Loucy (cell line): Measurements from ENCODE around the gene ZBTB20.

Experiments used
- H2AFZ ChIP-seq: fragments of 200-600 bp; sonication (generic); 2 replicates; pipeline ENCODE4 v1.6.0; 2016; ENCODE audit warnings: antibody characterized with exemption, mild to moderate bottlenecking, low read length, moderate library complexity
- H3F3A ChIP-seq: fragments of 200-600 bp; 2 replicates; pipeline ENCODE4 v1.6.0; 2016; ENCODE audit warnings: antibody characterized with exemption, low read depth, mild to moderate bottlenecking
- H3K27me3 ChIP-seq: fragments of 200-600 bp; sonication (generic); 2 replicates; pipeline ENCODE4 v1.6.1; 2014; ENCODE audit warnings: low read length, mild to moderate bottlenecking; ENCODE audit not compliant: insufficient read depth, poor library complexity, severe bottlenecking
- H3K36me3 ChIP-seq: fragments of 200-600 bp; sonication (generic); 2 replicates; pipeline ENCODE4 v1.6.1; 2016; ENCODE audit warnings: low read length; ENCODE audit not compliant: insufficient read depth
- H3K4me1 ChIP-seq: fragments of 200-600 bp; sonication (generic); 2 replicates; pipeline ENCODE4 v1.5.1; 2014; ENCODE audit warnings: low read length, mild to moderate bottlenecking; ENCODE audit not compliant: insufficient read depth, poor library complexity, severe bottlenecking
- H3K4me2 ChIP-seq: fragments of 200-600 bp; sonication (generic); 2 replicates; pipeline ENCODE4 v1.6.0; 2014; ENCODE audit warnings: antibody characterized with exemption, low read length, low read depth, mild to moderate bottlenecking; ENCODE audit not compliant: poor library complexity, severe bottlenecking
- H3K4me3 ChIP-seq: fragments of 200-600 bp; sonication (generic); 2 replicates; pipeline ENCODE4 v1.5.1; 2014; ENCODE audit warnings: low read length, mild to moderate bottlenecking, mixed read lengths; ENCODE audit not compliant: poor library complexity, severe bottlenecking
- H3K79me2 ChIP-seq: fragments of 200-600 bp; sonication (generic); 2 replicates; pipeline ENCODE4 v1.6.1; 2014; ENCODE audit warnings: low read length; ENCODE audit not compliant: insufficient read depth
- H3K9ac ChIP-seq: fragments of 200-600 bp; sonication (generic); 2 replicates; pipeline ENCODE4 v1.6.0; 2014; ENCODE audit warnings: mild to moderate bottlenecking, low read depth, low read length, moderate library complexity; ENCODE audit not compliant: poor library complexity, severe bottlenecking
- H3K9me2 ChIP-seq: fragments of 200-600 bp; sonication (generic); replicated peaks from 2 replicates; pipeline ENCODE4 v1.6.1; 2016; ENCODE audit warnings: low read depth, low read length, mixed read lengths
- H3K9me3 ChIP-seq: fragments of 200-600 bp; sonication (generic); 2 replicates; pipeline ENCODE4 v1.6.1; 2014; ENCODE audit warnings: mild to moderate bottlenecking, antibody characterized with exemption, low read length, low read depth; ENCODE audit not compliant: insufficient read depth
- H4K20me1 ChIP-seq: fragments of 200-600 bp; sonication (generic); 2 replicates; pipeline ENCODE4 v1.6.0; 2014; ENCODE audit warnings: antibody characterized with exemption, low read length, mild to moderate bottlenecking; ENCODE audit not compliant: insufficient read depth, poor library complexity, severe bottlenecking
- EZH2phosphoT487 ChIP-seq: fragments of 200-600 bp; IDR thresholded peaks from 2 replicates; pipeline ENCODE4 v1.6.1; 2018; ENCODE audit warnings: antibody characterized with exemption, mild to moderate bottlenecking, moderate library complexity, borderline replicate concordance
- TF ChIP-seq, protein P1 (sequence below): fragments of 200-600 bp; sonication (generic); conservative IDR thresholded peaks from 2 replicates; pipeline ENCODE4 v1.5.1; 2014; ENCODE audit warnings: mild to moderate bottlenecking, antibody characterized with exemption, low read length

Gene ZBTB20

DNA sequence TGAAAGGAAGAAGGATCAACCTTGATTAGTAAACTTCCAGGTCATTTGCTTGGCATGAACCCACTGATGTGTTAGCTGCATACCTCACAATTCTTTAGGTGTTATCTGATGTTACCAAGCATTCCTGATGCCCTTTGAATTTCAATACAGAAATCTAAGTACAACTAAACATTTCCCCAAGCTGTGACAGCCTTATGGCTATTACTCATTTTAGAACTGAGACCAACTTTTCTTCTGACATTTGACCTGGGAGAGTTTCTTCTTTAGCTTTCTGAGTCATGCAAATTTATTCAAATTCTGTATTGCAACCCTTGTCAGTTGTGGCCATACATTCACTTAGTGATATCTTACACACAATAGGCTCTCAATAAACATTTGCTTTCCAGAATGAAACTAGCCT lies 729.0 kb downstream of the ZBTB20 start:
- Histone ChIP-seq H3K27me3 (no peaks in the 10 kb centered on the region), H2AFZ (no peak overlapping the region), H3K4me1 (no peaks in the 10 kb centered on the region), H3F3A (no peaks in the 10 kb centered on the region), H3K36me3 (no peaks in the 10 kb centered on the region), H3K4me2 (no peak overlapping the region), H3K9me2 (no peaks in the 10 kb centered on the region), H3K79me2 (no peaks in the 10 kb centered on the region), H3K9ac (no peak overlapping the region), H4K20me1 (peaks cover 6% of the 10 kb centered on the region), H3K9me3 (no peaks in the 10 kb centered on the region), H3K4me3 (no peak overlapping the region)
- TF ChIP-seq, protein P1, sequence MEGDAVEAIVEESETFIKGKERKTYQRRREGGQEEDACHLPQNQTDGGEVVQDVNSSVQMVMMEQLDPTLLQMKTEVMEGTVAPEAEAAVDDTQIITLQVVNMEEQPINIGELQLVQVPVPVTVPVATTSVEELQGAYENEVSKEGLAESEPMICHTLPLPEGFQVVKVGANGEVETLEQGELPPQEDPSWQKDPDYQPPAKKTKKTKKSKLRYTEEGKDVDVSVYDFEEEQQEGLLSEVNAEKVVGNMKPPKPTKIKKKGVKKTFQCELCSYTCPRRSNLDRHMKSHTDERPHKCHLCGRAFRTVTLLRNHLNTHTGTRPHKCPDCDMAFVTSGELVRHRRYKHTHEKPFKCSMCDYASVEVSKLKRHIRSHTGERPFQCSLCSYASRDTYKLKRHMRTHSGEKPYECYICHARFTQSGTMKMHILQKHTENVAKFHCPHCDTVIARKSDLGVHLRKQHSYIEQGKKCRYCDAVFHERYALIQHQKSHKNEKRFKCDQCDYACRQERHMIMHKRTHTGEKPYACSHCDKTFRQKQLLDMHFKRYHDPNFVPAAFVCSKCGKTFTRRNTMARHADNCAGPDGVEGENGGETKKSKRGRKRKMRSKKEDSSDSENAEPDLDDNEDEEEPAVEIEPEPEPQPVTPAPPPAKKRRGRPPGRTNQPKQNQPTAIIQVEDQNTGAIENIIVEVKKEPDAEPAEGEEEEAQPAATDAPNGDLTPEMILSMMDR, result no peak
- TF ChIP-seq EZH2phosphoT487, result no peak

DNA sequence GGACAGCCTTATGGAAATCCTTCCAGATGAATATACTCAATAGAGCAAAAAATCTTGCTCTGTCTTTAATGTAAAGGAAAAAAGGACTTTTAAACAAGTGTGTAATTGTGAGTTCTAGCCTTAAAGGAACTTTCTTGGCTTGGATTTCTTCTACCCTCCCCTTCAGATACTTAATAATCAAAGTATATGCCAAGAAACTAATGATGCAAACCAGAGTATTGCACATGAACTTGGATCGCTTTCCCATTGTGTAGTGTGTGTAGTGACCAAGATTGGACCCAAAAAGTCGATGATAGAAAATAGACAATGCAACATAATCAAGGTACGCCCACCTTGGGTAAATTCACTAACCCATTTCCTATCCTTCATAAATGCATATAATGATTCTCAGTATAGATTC lies 729.4 kb downstream of the ZBTB20 start:
- Histone ChIP-seq H3K79me2 (no peaks in the 10 kb centered on the region), H3K9ac (no peak overlapping the region), H3K36me3 (no peaks in the 10 kb centered on the region), H3K9me2 (no peaks in the 10 kb centered on the region), H3K9me3 (no peaks in the 10 kb centered on the region), H3F3A (no peaks in the 10 kb centered on the region), H3K27me3 (no peaks in the 10 kb centered on the region), H2AFZ (no peak overlapping the region), H3K4me2 (no peak overlapping the region), H4K20me1 (peaks cover 6% of the 10 kb centered on the region), H3K4me3 (no peak overlapping the region), H3K4me1 (no peaks in the 10 kb centered on the region)
- TF ChIP-seq, protein P1, result no peak
- TF ChIP-seq EZH2phosphoT487, result no peak

- no peaks in the 10 kb centered on the region for H3K79me2 ChIP-seq
- no peaks in the 10 kb centered on the region for H3F3A ChIP-seq
- no peaks in the 10 kb centered on the region for H3K36me3 ChIP-seq
- H3K9me3 ChIP-seq, result no peaks in the 10 kb centered on the region
- no peak overlapping the region for H3K4me3 ChIP-seq
- H3K27me3 ChIP-seq, result no peaks in the 10 kb centered on the region
- no peak for TF ChIP-seq EZH2phosphoT487
- TF ChIP-seq, protein P1, result no peak
- no peak overlapping the region for H3K4me2 ChIP-seq
- H3K4me1 ChIP-seq, result no peaks in the 10 kb centered on the region
- H4K20me1 ChIP-seq, result peaks cover 6% of the 10 kb centered on the region
- no peaks in the 10 kb centered on the region for H3K9me2 ChIP-seq
- no peak overlapping the region for H3K9ac ChIP-seq
- no peak overlapping the region for H2AFZ ChIP-seq
Observed at GRCh38 chr3:114417265-114417664, 729.8 kb downstream of the ZBTB20 start.
